GM21423 (cell line): Measurements from ENCODE around the gene DCHS1.

ENCODE experiments used
- ATAC-seq: cut with Tn5 transposase; IDR thresholded peaks from one replicate; pipeline ENCODE4 v1.9.1; 2021; ENCODE audit warnings: mild to moderate bottlenecking, moderate library complexity; ENCODE audit not compliant: unreplicated experiment

The DCHS1 gene

DNA sequence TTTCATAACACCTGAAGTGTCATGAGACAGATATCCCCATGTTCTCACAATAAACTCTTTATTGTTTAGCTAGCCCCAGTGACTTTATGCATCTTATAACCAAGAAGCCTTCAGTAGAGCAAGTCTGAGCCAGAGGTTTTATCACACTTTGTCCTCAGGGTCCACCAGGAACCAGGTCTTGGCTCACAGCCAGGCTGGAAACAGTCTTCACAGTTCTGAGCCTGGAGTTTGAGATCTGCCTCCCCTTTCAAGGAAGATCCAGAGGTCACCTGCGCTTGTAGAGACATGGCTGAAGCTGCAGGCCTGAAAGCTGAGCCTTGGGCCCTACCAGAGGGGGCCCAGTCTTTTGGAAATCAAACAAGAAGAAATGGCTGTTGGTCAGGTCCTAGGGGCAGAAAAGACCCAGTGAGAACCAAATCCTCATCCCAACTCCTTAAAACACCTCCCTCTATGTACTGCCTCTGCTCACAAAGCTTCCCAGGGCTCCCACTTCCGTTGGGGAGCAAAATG is 55.7 kb downstream of the DCHS1 start:
- no peak for ATAC-seq

DNA sequence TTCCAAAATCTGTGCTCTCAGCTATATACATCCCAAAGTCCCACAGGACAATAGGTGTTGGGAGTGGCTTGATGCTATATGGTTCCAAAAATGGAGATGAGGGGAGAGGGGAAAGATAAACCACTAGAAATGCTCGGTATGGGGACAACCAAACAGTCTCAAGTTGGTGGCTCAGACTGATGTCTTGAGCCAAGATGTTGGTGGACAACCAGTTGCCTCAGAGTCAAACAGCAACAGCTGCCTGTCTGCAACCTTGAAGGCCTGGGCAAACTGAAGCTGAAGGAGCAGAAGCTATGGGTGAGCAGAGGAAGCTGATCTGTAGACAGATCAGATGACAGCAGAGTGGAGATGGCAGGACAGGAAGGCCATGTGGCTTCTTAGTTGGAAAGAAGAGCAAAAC is 56.2 kb downstream of the DCHS1 start:
- ATAC-seq = no peak

DNA sequence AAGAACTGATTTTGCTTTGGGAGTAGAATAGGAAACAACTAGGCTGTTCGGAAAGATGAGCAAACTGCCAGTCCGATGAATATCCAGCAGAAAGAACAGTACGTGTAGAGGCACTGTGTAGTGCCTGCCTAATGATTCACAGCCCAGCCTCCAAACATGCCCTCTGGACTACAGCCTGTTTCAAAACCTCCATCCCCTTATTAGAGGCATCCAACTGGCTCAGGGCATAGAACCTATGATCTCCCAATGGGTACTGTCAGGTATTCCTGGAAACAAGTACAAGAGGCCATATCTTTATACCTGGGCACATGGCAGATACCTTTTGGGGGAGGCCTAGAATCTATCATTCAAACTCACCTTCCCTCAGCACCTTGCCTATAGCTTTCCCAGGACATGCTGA is 57.1 kb downstream of the DCHS1 start:
- ATAC-seq = no peak

DNA sequence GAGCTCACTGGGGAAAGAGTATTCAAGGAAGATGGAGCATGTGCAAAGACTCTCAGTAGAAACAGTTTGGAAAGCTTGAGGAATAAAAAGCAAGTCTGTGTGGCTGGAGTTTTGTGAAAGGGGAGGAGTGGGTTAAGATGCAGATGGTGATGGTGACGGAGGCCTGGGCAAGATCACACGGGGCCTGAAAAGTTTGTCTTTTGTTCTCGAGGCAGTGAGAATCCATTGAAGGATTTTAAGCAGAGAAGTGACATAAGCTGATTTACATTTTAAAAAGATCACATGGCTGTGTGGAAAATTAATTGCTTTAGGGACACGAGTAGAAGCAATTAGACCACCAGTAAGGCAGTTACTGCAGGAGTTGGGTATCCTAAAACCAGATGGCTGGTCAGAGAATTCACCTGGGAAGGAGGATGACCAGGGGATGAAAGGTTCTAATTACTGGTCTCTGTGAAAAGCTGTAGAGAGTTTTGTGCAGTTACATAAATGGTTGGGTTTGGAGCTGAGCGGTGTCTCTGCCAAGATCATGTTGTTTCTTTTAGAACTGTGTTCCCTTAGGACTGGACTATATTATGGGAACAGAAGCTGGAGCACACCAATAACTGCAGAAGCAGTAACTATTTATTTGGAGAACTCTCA is 59.3 kb downstream of the DCHS1 start:
- no peak for ATAC-seq

DNA sequence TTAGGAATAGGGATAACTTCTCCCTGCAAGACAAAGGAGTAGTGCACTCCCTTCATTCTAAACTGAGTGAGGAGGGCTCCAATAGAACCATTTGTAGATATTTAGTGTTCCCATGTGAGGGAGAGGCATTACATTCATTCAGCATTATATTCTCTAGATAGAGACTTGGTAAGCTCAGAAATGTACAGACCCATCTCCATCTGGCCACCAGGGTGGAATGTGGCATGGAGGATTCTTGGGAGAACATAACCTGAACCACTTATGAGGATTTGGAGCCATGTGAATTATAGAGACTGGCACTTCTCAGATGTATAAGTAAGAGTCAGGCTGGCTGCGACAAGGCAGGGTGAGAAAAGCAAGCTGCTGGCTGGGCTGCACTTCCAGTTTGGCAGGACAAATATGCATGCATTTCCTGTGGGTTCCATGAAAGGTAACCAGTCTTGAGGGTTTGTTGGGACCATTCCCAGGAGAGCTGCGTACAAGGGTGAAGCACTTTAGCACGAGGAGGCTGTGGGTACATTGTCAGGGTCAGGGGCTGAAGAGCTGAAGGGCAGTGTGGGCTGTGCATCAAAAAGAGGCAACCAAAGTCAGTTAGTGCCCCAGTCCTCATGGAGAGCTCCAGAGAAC is 61.4 kb downstream of the DCHS1 start:
- no peak for ATAC-seq

DNA sequence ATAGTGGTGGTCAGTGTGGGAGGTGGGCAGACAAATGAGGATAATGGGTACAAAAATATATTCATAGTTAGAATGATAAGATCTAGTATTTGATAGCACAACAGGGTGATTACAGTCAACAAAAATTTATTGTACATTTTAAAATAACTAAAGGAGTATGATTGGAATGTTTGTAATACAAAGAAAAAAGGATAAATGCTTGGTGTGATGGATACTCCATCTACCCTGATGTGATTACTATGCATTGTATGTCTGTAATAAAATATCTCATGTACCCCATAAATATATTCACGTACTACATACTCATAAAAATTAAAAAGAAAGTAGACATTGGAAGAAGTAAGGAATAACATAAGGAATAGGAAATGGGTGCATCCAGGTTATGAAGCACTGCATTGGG is 67.6 kb downstream of the DCHS1 start:
- ATAC-seq = no peak

DNA sequence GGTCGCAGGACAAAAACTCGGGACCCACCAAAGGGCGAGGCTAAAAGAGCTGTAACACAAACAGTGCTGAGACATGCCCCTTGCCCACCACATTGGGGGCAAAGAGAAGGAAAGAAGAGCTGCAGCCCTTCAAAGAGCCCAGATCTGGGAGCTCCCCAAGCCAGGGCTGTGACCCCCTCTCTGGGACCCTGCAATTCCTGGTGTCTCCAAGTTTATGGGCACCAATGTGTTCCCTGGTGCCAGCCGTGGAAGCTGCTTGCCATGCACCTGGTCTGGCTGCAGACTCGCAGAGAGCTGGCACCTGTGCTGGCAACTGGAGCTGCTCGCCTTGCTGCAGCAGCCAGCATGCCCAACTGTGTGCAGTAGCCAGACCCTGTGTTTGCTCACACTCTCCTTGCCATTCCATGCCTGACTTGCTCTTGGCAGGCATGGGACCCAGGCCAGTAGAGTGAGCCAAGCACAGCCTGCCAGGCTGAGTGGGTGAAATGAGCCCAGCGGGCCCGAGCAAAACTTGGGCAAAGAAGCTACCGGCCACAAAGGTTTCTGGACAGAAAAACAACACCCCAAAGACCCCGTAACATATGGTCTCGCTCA is 68.2 kb downstream of the DCHS1 start:
- ATAC-seq = no peak

DNA sequence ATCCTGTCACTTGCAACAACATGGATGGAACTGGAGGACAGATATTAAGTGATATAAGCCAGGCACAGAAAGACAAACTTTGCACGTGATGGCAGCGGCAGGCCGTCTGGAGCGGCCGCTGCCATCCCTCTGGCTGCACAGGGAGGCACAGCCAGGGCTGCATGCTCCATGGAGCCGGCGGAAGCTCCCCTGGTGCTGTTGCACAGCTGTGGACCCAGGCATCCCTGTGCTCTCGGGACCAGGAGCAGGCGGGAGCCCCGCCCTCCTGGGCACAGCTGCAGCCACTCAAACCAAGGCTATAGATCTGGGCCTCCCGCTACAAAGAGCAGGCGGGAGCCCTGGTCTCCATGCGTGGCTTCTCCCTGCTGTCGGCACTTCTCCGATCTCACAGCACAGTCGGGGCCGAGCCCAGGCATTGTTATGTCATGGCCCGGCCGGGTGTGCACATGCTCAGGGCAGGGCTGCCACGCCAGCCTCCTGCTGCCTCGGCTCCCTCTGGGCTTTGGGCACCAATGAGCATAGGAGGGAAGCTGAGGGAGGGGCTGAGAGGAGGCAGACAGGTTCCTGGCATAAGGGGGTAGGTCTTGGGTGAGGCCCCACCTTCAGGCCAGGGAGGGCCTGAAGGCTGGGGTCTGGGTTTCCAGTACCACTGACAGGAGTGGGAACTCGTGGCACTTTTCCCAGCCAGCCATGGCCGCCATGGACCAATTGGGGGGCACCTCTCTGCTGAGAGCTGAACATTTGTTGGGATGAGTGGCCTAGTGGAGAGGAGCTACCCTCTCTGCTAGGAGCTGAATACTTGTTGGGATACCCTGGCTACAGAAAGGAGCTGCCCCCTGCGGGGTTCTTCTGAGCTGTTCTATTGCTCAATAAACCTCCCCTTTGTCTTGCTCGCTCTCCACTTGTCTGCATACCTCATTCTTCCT is 68.9 kb downstream of the DCHS1 start:
- ATAC-seq = no peak

DNA sequence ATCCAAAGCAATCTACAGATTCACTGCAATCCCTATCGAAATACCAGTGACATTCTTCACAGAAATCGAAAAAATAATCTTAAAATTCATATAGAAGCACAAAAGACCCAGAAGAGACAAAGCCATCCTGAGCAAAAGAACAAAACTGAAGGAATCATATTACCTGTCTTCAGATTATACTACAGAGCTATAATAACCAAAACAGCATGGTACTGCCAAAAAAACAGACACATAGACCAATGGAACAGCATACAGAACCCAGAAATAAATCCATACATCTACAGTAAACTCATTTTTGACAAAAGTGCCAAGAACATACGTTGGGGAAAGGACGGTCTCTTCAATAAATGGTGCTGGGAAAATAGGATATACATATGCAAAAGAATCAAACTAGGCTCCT is 71.1 kb downstream of the DCHS1 start:
- ATAC-seq = no peak

DNA sequence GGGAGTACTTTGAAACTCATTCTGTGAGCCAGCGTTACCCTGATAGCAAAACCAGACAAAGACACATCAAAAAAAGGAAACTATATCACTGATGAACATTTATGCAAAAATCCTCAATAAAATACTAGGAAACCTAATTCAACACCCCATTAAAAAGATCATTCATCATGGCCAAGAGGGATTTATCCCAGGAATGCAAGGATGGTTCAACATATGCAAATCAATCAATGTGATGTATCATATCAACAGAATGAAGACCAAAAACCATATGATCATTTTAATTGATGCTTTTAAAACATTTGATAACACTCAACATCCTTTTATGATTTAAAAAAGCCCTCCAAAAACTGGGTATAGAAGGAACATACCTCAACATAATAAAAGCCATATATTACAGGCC is 72.0 kb downstream of the DCHS1 start:
- no peak for ATAC-seq

DNA sequence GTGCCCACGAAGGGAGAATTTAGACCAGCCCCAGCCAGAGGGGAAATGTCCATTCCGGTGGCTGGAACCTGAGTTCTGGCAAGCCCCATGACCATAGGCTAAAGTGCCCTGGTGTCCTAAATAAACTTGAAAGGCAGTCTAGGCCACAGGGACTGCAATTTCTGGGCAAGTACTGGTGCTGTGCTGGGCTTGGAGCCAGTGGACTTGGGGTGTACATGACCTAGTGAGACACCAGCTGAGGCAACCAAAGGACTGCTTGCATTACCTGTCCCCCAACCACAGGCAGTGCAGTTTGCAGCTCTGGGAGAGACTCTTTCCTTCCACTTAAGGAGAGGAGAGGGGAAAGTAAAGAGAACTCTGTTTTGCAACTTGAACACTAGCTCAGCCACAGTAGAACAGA is 75.9 kb downstream of the DCHS1 start:
- ATAC-seq = no peak

DNA sequence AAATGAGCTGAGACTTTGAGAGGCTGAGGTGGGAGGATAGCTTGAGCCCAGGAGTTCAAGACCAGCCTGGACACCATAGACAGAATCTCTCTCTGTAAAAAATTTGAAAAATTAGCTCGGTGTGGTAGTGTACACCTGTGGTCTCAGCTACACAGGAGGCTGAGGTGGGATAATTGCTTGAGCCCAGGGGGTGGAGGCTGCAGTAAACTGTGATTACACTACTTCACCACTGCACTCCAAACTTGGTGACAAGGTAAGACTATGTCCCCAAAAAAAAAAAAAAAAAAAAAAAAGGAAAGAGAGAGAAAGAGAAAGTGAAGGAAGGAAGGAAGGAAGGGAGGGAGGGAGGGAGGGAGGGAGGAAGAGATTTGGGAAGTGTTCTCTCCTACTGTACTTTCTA is 77.5 kb downstream of the DCHS1 start:
- ATAC-seq = no peak

DNA sequence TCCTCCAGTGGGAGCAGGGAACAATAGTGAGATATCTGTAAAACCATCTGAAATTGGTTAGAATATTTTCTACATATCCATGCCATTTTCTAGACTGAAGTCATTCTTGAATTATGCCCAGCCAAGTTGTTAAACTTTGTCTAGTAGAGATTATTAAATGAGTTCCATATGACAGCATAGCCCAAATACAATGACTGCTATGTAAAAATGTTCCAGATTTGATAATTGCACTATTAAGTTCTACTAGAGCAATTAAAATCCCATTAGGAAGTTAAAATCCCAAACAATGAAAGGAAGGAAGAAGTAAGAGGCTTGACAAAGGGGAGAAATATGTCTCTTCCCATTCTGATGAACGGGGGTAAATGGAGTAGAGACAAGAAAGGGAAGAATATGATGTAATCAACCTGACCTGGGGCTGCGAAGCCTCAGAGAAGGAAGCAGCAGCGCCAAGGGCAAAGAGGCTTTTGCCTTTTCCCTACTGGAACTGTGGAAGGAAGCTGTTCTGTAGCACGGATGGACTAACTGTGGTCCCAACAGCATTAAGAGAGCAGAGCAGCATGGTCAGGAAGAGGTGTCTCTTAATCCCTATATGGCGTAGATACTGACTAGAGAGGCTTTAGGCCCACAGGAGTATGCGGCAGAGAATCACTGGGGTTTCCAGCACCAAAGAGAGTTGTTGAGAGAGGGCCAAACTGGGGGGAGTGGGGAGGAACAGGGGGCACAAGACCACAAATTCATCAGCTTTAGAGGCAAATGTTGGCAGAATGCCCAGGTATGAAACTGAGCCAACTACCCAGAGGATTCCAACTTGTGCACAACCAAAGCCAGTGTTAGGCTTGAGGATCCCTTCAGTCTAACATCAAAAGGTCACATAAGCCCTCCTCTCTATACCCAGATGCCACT is 78.9 kb downstream of the DCHS1 start:
- no peak for ATAC-seq

DNA sequence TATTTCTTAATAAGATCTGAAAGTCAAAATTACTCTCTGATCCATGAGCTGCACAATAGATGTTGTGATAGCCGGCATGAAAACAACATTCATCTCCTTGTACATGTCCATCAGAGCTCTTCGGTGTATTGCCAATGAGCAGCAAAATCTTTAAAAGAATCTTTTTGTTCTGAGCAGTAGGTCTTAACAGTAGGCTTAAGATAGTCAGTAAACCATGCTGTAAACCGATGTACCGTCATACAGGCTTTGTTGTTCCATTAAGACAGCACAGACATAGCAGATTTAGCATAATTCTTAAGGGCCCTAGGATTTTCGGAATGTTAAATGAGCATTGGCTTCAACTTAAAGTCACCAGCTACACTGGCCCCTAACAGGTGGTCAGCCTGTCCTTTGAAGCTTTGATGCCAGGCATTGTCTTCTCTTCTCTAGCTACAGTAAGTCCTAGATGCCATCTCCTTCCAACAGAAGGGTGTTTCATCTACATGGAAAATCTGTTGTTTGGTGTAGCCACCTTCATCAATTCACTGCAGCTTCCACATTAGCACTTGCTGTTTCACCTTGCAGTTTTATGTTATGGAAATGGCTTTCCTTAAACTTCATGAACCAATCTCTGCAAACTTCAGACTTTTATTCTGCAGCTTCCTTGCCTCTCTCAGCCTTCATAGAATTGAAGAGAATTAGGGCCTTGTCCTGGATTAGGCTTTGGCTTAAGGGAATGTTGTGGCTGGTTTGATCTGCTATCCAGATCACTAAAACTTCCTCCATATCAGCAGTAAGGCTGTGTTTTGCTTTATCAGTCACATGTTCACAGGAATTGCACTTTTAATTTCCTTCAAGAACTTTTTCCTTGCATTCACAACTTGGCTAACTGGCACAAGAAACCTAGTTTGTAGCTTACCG is 80.5 kb downstream of the DCHS1 start:
- no peak for ATAC-seq

DNA sequence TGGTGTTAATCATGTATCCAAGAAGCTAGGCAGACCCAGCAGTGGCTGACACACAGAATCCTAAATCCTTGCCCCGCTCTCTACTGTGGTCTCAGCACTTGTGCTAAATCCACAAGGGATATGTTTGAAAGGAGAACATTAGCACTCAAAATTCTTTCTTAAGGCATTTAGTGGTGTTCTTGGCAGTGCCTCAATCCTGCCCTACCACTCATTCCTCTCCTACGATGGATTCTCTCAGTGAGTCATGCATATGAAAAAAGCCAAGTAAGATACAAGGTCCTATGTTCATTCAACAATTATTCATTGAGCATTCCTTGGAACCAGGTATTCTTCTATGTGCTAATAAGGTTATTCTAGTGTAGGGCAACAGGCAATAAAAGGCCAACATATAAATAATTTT is 83.4 kb downstream of the DCHS1 start:
- no peak for ATAC-seq

DNA sequence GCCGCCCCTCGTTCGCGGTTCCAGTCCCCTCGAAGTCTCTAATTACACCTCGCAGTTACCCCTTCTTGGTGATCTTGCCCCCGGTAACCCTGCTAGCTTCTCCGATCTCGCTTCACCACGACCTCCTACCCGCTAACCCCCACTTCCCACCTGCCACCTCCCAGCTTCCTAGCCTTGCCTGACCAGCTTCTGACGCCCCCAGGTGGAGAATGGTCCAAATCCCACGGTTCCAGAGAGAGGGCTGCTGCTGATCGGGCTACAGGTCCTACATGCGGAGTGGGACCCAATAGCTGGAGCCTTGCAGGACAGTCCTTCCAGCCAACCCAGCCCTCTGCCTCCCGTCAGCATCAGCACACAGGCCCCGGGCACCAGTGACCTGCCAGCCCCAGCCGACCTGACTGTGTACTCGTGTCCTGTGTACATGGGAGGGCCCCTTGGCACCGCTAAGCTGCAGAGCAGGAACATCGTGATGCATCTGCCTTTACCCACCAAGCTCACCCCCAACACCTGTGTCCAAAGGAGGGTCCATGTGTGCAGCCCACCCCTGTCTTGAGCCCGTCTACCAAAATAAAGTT is 84.1 kb downstream of the DCHS1 start:
- ATAC-seq = no peak
